DLD1 (cell line): ENCODE data around the gene FANCE.

Source experiments
- in situ Hi-C: cut with HindIII; loops from 2 replicates; pipeline ENCODE4 v1.10.0; 2017; ENCODE audit warnings: low sequenced_read_pairs

Gene FANCE

GRCh38 chr6:35465646-35466045, 13.5 kb downstream of the FANCE start:
- in situ Hi-C loops, result no loop called here

DNA sequence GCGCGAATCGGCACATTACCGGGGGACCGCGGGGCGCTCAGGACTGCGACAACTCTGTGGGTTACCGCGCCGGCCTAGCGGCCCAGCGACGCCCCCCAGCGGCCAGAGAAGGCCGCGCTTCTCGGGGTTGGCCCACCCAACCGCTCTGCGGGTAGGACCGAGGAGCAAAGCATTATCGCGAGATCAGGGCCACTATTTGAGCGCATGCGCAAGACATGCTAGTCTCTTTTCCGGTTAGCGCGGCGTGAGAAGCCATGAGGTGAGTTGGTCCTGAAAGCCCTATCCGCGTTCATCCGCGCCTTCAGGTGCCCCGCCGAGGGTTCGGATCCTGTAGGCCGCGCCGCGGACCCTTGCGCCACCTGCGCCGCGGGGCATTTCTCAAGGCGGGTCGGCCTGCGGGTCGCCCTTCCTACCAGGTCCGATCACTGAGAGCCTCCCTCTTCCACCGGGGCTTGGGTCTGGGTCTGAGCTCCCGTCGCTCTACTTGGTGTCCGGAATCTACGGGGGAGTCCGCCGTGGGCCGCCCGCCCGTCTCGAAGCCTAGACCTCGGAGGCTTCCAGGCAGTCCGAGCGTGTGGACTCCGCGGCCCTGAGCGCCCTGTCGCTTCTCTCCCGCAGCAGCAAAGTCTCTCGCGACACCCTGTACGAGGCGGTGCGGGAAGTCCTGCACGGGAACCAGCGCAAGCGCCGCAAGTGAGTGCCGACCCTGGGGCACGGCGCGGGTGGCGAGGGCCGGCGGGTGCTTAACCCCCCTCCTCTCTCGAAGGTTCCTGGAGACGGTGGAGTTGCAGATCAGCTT, 16.2 kb downstream of the FANCE start, which contains the start of gene RPL10A:
RPL10A (plus strand) TSS at position 221 of the 799 bp plus-strand sequence; CDS start at position 255, 34 bp downstream.
- in situ Hi-C loops, result no loop called here

DNA sequence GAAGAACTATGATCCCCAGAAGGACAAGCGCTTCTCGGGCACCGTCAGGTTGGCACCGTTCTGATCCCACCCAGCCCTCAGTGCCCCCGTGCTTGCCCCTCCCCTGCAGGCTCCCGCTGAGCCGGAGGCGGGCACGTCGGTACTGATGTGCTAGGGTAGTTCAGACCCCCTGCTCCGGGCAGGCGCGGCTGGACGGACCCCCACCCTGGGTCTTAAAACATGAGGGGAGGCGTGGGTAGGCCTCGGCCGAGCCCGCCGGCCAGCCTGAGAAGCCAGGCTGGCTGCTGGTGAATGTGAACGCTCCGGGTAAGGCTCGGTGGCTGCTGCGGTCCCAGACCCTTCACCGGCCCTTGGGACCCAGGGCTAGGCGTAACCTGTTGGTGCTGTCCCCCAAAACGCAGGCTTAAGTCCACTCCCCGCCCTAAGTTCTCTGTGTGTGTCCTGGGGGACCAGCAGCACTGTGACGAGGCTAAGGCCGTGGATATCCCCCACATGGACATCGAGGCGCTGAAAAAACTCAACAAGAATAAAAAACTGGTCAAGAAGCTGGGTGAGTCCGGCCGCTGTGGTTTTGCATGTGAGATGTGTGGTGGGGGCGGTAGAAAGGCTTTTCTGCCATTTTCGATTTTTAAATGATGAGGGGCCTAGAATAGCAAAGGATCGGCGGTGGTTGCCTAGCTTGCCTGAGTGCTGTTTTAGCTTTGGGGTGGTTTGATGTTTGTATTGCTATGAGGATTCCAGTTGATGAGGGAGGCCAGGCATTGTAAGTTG, 17.0 kb downstream of the FANCE start:
- in situ Hi-C loops, result no loop called here

- in situ Hi-C loops, result no loop called here
These were observed 17.9 kb downstream of the FANCE start for GRCh38 chr6:35469751-35470662.

DNA sequence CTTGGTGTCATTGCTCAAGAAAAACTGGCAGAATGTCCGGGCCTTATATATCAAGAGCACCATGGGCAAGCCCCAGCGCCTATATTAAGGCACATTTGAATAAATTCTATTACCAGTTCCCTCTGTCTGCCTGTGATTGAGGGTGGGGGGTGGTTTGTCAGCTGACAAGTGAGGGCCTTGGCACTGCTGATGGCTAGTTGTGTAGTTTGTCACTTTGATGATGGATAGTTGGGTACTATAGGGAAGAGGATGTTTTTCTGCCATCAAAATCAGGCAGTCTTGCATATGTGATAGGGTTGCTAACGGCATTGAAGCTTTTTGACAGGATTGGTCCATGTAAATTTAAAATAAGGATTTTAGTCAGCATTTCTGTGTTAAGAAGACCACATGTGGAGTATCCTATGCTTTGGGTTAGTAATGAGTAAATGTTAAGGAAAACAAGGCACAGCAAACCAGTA, 18.6 kb downstream of the FANCE start:
- in situ Hi-C loops, result no loop called here

DNA sequence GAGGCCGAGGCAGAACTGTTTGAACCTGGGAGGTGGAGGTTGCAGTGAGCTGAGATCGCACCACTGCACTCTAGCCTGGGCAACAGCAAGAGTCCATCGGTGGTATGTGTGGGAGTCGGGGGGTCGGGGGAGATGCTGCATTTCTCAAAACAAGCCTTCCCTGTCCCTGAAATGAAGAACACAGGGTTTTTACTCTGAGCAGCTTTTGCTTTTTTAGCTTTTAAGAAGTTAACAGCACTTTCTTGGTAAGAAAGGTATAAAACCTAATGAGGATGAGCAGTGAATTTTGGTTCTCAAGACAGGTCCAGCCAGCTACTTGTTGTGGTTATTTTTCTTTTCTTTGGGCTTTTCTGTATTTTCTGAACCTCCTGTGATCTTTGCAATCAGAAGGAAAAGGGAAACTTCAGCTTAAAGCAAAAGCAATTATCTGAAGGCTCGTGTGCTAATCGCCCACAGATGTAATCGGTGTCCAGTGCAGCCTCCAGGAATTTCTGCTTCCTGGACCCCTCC, 19.8 kb downstream of the FANCE start:
- in situ Hi-C loops, result no loop called here

DNA sequence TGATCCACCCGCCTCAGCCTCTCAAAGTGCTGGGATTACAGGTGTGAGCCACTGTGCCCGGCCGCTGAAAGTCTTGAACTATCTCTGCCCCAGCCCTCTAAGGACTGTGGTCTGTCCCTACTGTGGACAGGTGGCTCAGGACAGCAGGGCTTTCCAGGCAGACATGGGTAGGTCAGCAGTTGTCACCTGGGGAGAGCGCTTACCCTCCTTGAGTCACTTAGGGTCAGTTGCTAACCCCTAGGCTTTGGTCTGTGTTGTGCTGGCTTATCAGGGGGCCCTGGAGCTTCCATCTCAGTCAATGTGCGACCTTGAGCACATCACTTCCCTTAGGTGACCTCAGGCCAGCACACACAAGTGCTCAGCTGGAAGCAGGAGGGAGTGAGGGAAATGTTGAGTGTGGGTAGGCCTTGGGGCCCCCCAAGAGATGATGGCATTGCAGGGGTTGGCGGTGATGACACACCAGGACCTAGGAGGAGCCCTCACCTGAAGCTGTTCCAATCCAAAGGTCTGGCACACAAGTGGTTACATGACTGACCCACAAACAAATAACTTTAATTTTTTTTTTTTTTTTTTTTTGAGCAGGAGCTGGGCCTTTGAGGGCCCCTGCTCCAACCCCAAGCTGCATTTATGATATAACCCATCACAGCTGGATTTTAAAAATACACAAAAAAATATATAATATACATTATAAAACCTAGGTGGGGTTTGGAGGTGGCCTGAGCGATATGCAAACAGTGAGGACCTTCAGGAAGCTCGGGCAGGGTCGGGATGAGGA, 21.1 kb downstream of the FANCE start:
- in situ Hi-C loops, result no loop called here

DNA sequence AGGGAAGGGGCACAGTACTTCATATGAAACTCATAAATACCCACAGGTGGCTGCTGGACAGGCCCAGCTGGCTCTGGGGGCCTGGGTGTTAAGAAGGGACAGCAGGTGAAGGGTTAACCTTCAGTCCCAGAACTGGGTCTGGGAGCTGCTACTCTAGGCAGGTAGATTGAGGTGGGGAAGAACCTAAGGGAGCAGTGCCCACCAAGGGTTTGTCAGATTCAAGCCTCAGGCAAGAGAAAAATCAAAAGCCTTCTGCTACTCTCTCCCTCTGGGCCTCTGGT, 21.7 kb downstream of the FANCE start:
- in situ Hi-C loops, result no loop called here

GRCh38 chr6:35474131-35474941, 22.2 kb downstream of the FANCE start:
- in situ Hi-C loops, result no loop called here

DNA sequence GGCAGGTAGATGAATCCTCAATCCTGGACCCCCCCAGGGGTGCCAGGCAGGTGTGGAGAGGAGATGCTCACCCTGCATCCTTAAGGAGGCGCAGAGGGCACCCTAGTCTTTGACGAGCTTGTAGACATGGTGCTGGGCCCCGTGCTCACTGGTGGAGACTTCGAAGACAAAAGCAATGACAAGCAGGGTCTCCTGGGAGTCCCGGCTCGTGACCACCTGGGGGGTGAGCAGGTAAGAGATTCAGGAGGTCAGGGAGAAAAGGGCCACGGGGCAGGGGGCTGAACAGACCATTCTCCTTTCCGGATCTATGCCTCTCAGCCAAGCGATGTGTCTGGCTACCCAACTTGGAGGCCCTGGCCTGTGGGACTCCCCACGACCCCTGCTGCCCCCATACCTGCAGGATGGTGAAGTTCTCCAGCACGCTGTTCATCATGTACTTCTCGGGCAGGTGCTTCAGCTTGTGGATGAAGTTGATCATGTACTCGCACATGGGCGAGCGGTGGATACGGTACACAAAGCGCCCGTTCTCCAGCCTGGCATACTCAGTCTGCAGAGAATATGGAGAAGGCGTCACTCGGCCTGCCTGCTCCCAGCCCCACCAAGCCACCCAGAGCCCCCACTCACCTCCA, 22.9 kb downstream of the FANCE start:
- in situ Hi-C loops, result no loop called here

GRCh38 chr6:35475573-35475972, 23.4 kb downstream of the FANCE start:
- in situ Hi-C loops, result no loop called here

DNA sequence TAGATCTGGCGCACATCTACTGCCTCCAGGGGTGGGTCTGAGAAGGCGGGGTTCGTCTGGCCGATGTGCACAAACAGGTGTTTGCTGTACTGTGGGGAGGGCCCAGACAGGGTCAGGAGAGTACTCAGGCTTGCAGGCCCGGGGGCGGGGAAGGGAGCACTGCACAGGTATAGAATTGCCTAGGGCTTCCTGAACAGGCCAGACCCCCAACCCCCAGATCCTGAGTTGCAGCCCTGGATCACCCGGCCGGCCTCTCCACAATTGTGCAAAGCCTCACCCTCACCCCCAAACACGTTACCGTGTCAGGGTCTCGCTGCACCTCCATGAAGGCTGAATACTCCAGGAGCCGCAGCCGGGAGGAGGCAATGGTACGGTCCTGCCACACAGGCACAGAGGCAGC, 23.9 kb downstream of the FANCE start:
- in situ Hi-C loops, result no loop called here

- in situ Hi-C loops, result no loop called here
These were observed 24.9 kb downstream of the FANCE start for GRCh38 chr6:35477028-35477427.

DNA sequence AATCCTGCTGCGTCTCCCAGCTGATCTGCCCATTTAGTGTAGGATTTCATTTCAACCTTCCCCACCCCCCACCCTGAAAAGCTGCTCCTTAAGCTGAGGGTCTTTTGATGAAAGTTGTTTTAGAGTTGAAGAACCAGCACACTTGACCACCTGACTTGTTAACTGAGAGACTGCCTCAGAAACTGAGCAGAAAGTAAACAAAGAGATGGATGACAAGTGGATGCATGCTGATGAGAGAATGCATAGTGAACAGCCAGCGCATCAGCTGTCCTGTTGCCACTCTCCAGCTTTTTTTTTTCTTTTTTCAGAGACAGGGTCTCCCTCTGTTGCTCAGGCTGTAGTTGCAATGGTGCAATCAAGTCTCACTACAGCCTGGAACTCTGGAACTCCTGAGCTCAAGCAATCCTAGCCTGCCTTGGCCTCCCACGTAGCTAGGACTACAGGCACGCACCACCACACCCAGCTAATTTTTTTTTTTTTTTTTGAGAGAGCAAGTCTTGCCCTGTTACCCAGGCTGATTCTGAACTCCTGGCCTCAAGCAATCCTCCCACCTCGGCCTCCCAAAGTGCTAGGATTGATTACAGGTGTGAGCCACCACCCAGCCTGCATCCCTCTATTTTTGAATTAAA, 25.5 kb downstream of the FANCE start:
- in situ Hi-C loops, result no loop called here

GRCh38 chr6:35478259-35478658, 26.1 kb downstream of the FANCE start:
- in situ Hi-C loops, result no loop called here

DNA sequence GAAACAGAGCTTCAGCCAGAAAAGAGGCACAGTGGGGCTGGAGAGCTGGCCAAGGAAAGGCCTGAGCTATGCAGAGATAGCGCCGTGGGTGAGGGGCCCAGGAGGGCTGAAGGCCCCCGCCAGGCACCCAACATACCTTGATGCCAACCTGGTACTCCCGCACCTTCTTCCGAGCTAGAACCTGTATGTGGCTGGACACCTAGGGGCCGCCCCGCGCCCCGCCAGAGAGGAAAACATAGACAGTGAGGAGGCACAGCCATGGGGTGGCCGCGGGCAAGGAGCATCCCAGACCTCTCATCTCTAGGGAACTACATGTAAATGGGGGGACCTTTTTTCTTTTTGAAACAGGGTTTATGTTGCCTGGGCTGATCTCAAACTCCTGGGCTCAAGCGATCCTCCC, 28.0 kb downstream of the FANCE start:
- in situ Hi-C loops, result no loop called here

DNA sequence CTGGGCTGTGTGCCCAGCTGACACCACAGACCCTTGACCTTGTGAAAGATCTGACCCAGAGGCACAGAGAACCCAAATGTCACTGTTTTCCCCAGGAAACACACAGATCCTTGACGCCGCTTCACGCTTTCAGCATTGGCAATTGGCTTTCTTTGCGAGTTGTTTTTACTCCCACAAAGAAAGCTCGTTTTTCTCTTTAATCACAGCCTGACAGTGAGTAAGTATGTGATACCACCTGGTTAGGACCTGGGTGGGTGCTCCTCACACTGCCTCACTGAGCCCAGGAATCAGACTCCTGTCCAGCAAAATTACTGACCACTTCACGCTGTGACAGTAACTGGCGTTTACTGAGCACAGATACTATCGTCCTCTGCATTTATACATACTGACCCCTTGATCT, 29.1 kb downstream of the FANCE start:
- in situ Hi-C loops, result no loop called here

DNA sequence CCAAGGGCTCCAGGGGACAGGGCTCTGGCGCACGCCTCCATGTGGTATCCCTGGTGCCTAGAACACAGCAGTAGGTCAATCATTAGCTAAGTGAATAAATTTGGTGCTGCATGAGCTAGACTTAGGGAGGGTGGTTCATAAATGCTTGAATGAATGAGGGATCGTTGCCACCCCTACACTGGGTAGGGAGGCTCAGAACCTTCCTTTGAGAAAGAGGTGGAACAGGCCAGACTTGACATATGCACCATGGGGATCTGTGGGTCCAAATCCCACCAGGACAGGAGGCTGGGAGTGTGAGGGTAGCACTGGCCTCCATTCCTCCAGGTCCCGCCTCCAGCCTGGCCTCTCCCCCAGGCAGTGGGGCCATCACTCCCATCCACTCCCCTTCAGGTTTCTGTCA, 30.9 kb downstream of the FANCE start:
- in situ Hi-C loops, result no loop called here

GRCh38 chr6:35483490-35483889, 31.4 kb downstream of the FANCE start:
- in situ Hi-C loops, result no loop called here
